IMR-90 (cell line): ENCODE data around the gene PLEKHH2. TPM values are rescaled to one million over a fixed set of nuclear protein-coding genes. Genes with fewer than 3 reads are reported as not detected.

Experiments used
- ATAC-seq: fragments of 200-7000 bp; cut with Tn5 transposase; 2 replicates; pipeline ENCODE4 v1.9.1; 2020; ENCODE audit warnings: low read depth, mild to moderate bottlenecking, moderate library complexity
- BruUV-seq: library from RNA; stranded (reverse); fragments of 400-500 nt; replicated peaks from 2 replicates; lab custom pipeline; 2021; lab: Mats Ljungman, UMichigan
- CTCF ChIA-PET: fragments of 300-600 bp; formaldehyde crosslinking; extraction: SDS; loops from one replicate; lab custom pipeline; 2021; ENCODE audit warnings: antibody characterized with exemption; lab: Yijun Ruan, JAX
- POLR2A ChIA-PET: fragments of 300-600 bp; sonication (Branson Sonifier 250); formaldehyde crosslinking; loops from one replicate; lab custom pipeline; 2022; ENCODE audit warnings: antibody characterized with exemption; ENCODE audit not compliant: unreplicated experiment; lab: Charles Lee
- DNase-seq: peaks from one replicate; pipeline ENCODE4 v3.0.0; 2013
- H2AFZ ChIP-seq: replicated peaks from 2 replicates; pipeline ENCODE3; 2013; ENCODE audit warnings: low read length, mild to moderate bottlenecking; ENCODE audit not compliant: poor library complexity
- H2AK5ac ChIP-seq: 2 replicates; pipeline ENCODE4 v1.6.1; 2013; ENCODE audit warnings: low read depth, low read length, inconsistent platforms
- H2AK9ac ChIP-seq: replicated peaks from 2 replicates; pipeline ENCODE3; 2013; ENCODE audit warnings: mild to moderate bottlenecking, low read depth, low read length, moderate library complexity; ENCODE audit not compliant: poor library complexity
- H2BK120ac ChIP-seq: 2 replicates; pipeline ENCODE4 v1.6.1; 2013; ENCODE audit warnings: low read depth, low read length, inconsistent platforms
- H2BK15ac ChIP-seq: 3 replicates; pipeline ENCODE4 v1.6.1; 2013; ENCODE audit warnings: low read depth, low read length, inconsistent platforms
- H2BK20ac ChIP-seq: 2 replicates; pipeline ENCODE4 v1.6.1; 2013; ENCODE audit warnings: low read depth, mild to moderate bottlenecking, inconsistent platforms, low read length, moderate library complexity
- H2BK5ac ChIP-seq: 2 replicates; pipeline ENCODE4 v1.6.1; 2013; ENCODE audit warnings: mild to moderate bottlenecking, low read depth, low read length, inconsistent platforms; ENCODE audit not compliant: poor library complexity, severe bottlenecking
- H3K14ac ChIP-seq: replicated peaks from 2 replicates; pipeline ENCODE4 v1.6.1; 2013; ENCODE audit warnings: low read depth, low read length, inconsistent platforms
- H3K18ac ChIP-seq: 2 replicates; pipeline ENCODE4 v1.6.1; 2013; ENCODE audit warnings: low read depth, low read length, control low read depth
- H3K23ac ChIP-seq: 2 replicates; pipeline ENCODE4 v1.6.1; 2013; ENCODE audit warnings: low read depth, low read length, inconsistent platforms
- H3K27ac ChIP-seq: 2 replicates; pipeline ENCODE4 v1.5.1; 2013; ENCODE audit warnings: mild to moderate bottlenecking, control low read depth, low read length; ENCODE audit not compliant: insufficient read depth
- H3K27me3 ChIP-seq: 2 replicates; pipeline ENCODE4 v1.6.1; 2013; ENCODE audit warnings: low read length; ENCODE audit not compliant: control insufficient read depth, insufficient read depth
- H3K36me3 ChIP-seq: 2 replicates; pipeline ENCODE4 v1.6.1; 2013; ENCODE audit warnings: low read length, mixed read lengths; ENCODE audit not compliant: control insufficient read depth, insufficient read depth
- H3K4ac ChIP-seq: 2 replicates; pipeline ENCODE4 v1.6.1; 2013; ENCODE audit warnings: low read depth, low read length, inconsistent platforms
- H3K4me1 ChIP-seq: 2 replicates; pipeline ENCODE4 v1.6.1; 2013; ENCODE audit warnings: low read length, mixed read lengths; ENCODE audit not compliant: control insufficient read depth, insufficient read depth
- H3K4me2 ChIP-seq: 2 replicates; pipeline ENCODE4 v1.6.1; 2013; ENCODE audit warnings: low read depth, mild to moderate bottlenecking, control low read depth, low read length, moderate library complexity
- H3K4me3 ChIP-seq: 2 replicates; pipeline ENCODE4 v1.5.1; 2013; ENCODE audit warnings: low read depth, mild to moderate bottlenecking, control low read depth, low read length, moderate library complexity; ENCODE audit not compliant: insufficient read depth
- H3K56ac ChIP-seq: 2 replicates; pipeline ENCODE4 v1.6.1; 2013; ENCODE audit warnings: low read length, inconsistent platforms; ENCODE audit not compliant: insufficient read depth; ENCODE audit errors: extremely low read depth
- H3K79me1 ChIP-seq, 2 experiments: 2 replicates each; pipeline ENCODE4 v1.6.1; 2013; ENCODE audit warnings: low read length in 2 of 2, inconsistent platforms in 1 of 2, low read depth in 1 of 2
- H3K9ac ChIP-seq: 2 replicates; pipeline ENCODE4 v1.6.1; 2013; ENCODE audit warnings: low read depth, low read length, control low read depth
- H3K9me1 ChIP-seq: 2 replicates; pipeline ENCODE4 v1.6.1; 2013; ENCODE audit warnings: low read length, inconsistent platforms; ENCODE audit not compliant: insufficient read depth
- H3K9me3 ChIP-seq: 2 replicates; pipeline ENCODE4 v1.6.1; 2013; ENCODE audit warnings: low read length; ENCODE audit not compliant: control insufficient read depth, insufficient read depth
- H4K20me1 ChIP-seq: 2 replicates; pipeline ENCODE4 v1.6.1; 2013; ENCODE audit warnings: low read length, inconsistent platforms; ENCODE audit not compliant: insufficient read depth
- H4K5ac ChIP-seq: 2 replicates; pipeline ENCODE4 v1.6.1; 2013; ENCODE audit warnings: mild to moderate bottlenecking, low read depth, low read length, control low read depth
- H4K8ac ChIP-seq, 2 experiments: 2 replicates each; pipeline ENCODE4 v1.6.1; 2013; ENCODE audit warnings: low read depth in 2 of 2, low read length in 2 of 2, control low read depth in 1 of 2, inconsistent platforms in 1 of 2
- H4K91ac ChIP-seq: 2 replicates; pipeline ENCODE4 v1.6.1; 2013; ENCODE audit warnings: low read depth, low read length, inconsistent platforms; ENCODE audit not compliant: insufficient read depth
- BHLHE40 ChIP-seq: fragments of 150-350 bp; IDR thresholded peaks from 2 replicates; pipeline ENCODE4 v1.6.1; 2016; ENCODE audit warnings: mild to moderate bottlenecking, low read depth, low read length
- CHD1 ChIP-seq: IDR thresholded peaks from 2 replicates; pipeline ENCODE4 v1.6.1; 2012; ENCODE audit warnings: low read depth, low read length, improper control_type of control experiment
- ELK1 ChIP-seq: fragments of 150-350 bp; IDR thresholded peaks from 2 replicates; pipeline ENCODE4 v1.6.1; 2016; ENCODE audit warnings: low read depth, mild to moderate bottlenecking, low read length, moderate library complexity, borderline replicate concordance
- MAFK ChIP-seq: IDR thresholded peaks from 2 replicates; pipeline ENCODE4 v1.6.1; 2012; ENCODE audit warnings: low read depth, low read length, improper control_type of control experiment
- MXI1 ChIP-seq: IDR thresholded peaks from 2 replicates; pipeline ENCODE4 v1.6.1; 2012; ENCODE audit warnings: low read depth, mild to moderate bottlenecking, low read length, moderate library complexity, borderline replicate concordance
- POLR2A ChIP-seq: IDR thresholded peaks from 2 replicates; pipeline ENCODE4 v1.6.1; 2012; ENCODE audit warnings: mild to moderate bottlenecking, low read depth, low read length
- RFX5 ChIP-seq: IDR thresholded peaks from 2 replicates; pipeline ENCODE4 v1.8.0; 2012; ENCODE audit warnings: low read depth, mild to moderate bottlenecking, low read length, moderate library complexity
- dilution Hi-C: fragments of 300-500 bp; cut with HindIII; formaldehyde crosslinking; loops from one replicate; pipeline ENCODE4 v1.14.3; 2018; ENCODE audit warnings: low sequenced_read_pairs; ENCODE audit not compliant: unreplicated experiment
- in situ Hi-C: fragments of 300-500 bp; cut with MboI; formaldehyde crosslinking; loops from 3 replicates; pipeline ENCODE4 v1.14.3; 2019; ENCODE audit warnings: low sequenced_read_pairs, inconsistent platforms, mixed read lengths
- intact Hi-C: fragments of 100-400 bp; cut with micrococcal nuclease; formaldehyde crosslinking; loops from 2 replicates; pipeline ENCODE4 v1.10.0; 2022
- polyA plus RNA-seq, 3 experiments: library from polyadenylated mRNA; depleted of rRNA; stranded (reverse); fragments of >200 nt; gene quantifications; 2 replicates each; pipeline ENCODE4 v1.2.3, GENCODE V29; 2012; ENCODE audit warnings: low replicate concordance in 1 of 3
- total RNA-seq: library from RNA; depleted of rRNA; stranded (reverse); fragments of >200 nt; gene quantifications from 2 replicates; pipeline ENCODE4 v1.2.3, GENCODE V29; 2012

The PLEKHH2 gene
- total and polyA plus RNA-seq, 2 of the 4 experiments (the other 2 are of a cell fraction): 2.0 to 3.3 TPM

- Histone ChIP-seq H3K23ac (no peak overlapping the region), H3K14ac (no peak overlapping the region), H4K5ac (no peak overlapping the region), H3K4me1 (peaks cover 5% of the 10 kb centered on the region; the same call in 1 of the 2 replicates), H2AK5ac (no peak overlapping the region), H3K27ac (no peak overlapping the region), H2AK9ac (no peak overlapping the region), H3K56ac (no peak overlapping the region), H2BK20ac (no peak overlapping the region), H4K20me1 (no peaks in the 10 kb centered on the region), H3K4me2 (no peak overlapping the region), H2BK5ac (no peak overlapping the region), H2BK120ac (no peak overlapping the region), H3K4ac (no peak overlapping the region), H3K18ac (no peak overlapping the region), H3K4me3 (no peak overlapping the region), H2BK15ac (no peak overlapping the region), H4K91ac (no peak overlapping the region), H3K9me1 (no peaks in the 10 kb centered on the region), H3K9me3 (no peaks in the 10 kb centered on the region), H3K9ac (no peak overlapping the region), H4K8ac (no peak overlapping the region), H3K27me3 (no peaks in the 10 kb centered on the region), H3K36me3 (peaks cover 2% of the 10 kb centered on the region; the same call in 1 of the 2 replicates), H3K79me1 (no peaks in the 10 kb centered on the region), H2AFZ (no peak overlapping the region)
- ChIA-PET CTCF (no interaction called here), POLR2A (interaction anchor here (0.6 kb wide), 1 partner anchor 1482 kb away, joined by 7 read pairs; no protein-coding TSS in a partner anchor)
- no peak for TF ChIP-seq RFX5
- TF ChIP-seq ELK1: no peak
- no peak for TF ChIP-seq MAFK
- TF ChIP-seq BHLHE40: no peak
- TF ChIP-seq MXI1: no peak
- no peak for TF ChIP-seq POLR2A
- TF ChIP-seq CHD1: no peak
- intact Hi-C loops (no loop called here), in situ Hi-C loops (no loop called here), dilution Hi-C loops (no loop called here)
- DNase-seq (peak; percentile 31), ATAC-seq (no peak)
- no TSS peak for BruUV-seq
Observed at GRCh38 chr2:43708891-43709290, 71.8 kb downstream of the PLEKHH2 start.
